Ascending aorta (tissue), 2 donors: ENCODE measurements around the gene MVD. TPM values are rescaled to one million over a fixed set of nuclear protein-coding genes. Genes with fewer than 3 reads are reported as not detected.

Experiments
- DNase-seq, 2 donors: peaks; one replicate each; pipeline ENCODE4 v3.0.0-alpha.2; 2019; ENCODE audit warnings: low spot score in 2 of 2
- H3K27ac ChIP-seq, 2 donors: fragments of 200-600 bp; sonication (generic); one replicate each; pipeline ENCODE4 v1.5.1; 2016 to 2017; ENCODE audit warnings: mild to moderate bottlenecking in 1 of 2
- H3K27me3 ChIP-seq: fragments of 200-600 bp; sonication (generic); one replicate; pipeline ENCODE4 v1.5.1; 2017
- H3K36me3 ChIP-seq, 2 donors: fragments of 200-600 bp; sonication (generic); one replicate each; pipeline ENCODE4 v1.5.1; 2016
- H3K4me1 ChIP-seq, 2 donors: fragments of 200-600 bp; sonication (generic); one replicate each; pipeline ENCODE4 v1.5.1; 2016 to 2017; ENCODE audit warnings: mild to moderate bottlenecking in 1 of 2
- H3K4me3 ChIP-seq, 2 donors: fragments of 200-600 bp; sonication (generic); one replicate each; pipeline ENCODE4 v1.5.1; 2016 to 2017; ENCODE audit warnings: mild to moderate bottlenecking in 1 of 2
- H3K9me3 ChIP-seq, 2 donors: fragments of 200-600 bp; sonication (generic); one replicate each; pipeline ENCODE4 v1.5.1; 2016
- intact Hi-C: fragments of 100-400 bp; cut with DNase I; formaldehyde crosslinking; loops from one replicate; pipeline ENCODE4 v1.15.1; 2023
- total RNA-seq: library from RNA; depleted of rRNA; stranded (reverse); fragments of >200 nt; gene quantifications from one replicate; pipeline ENCODE4 v1.1.0, GENCODE V29; 2016
- TF ChIP-seq, protein P1 (sequence below), 3 experiments: fragments of 200-600 bp in 2 of 3; fragments of 450-650 bp in 1 of 3; sonication (generic) in 2 of 3; IDR thresholded peaks; one replicate each; pipeline ENCODE4 v1.5.1; 2016 to 2019; ENCODE audit warnings: antibody characterized with exemption in 3 of 3, mild to moderate bottlenecking in 1 of 3, moderate library complexity in 1 of 3

The MVD gene
- total RNA-seq, 1 donor from 2014 or later: 72.9 TPM

DNA sequence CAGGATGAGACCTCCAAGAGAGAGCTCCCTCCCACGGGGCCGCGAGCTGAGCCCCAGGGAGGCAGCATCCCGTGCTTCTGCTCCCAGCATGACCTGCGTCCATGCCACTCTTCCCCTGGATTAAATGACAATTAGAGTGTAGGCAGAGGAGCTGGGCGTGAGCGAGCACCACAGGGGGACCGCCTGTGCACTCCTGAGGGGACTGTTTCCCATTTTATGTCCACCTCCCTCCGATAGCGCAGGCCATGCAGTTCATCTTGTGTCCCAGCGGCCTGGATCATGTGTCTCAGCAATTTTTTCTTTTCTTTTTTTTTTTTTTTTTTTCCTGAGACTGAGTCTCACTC is 30.3 kb downstream of the MVD start:
- no peak for DNase-seq
- no peaks in the 10 kb centered on the region for H3K9me3 ChIP-seq
- H3K4me1 ChIP-seq: peaks cover 0 to 4% of the 10 kb centered on the region in 2 donors
- intact Hi-C loops: no loop called here
- peaks cover 49 to 58% of the 10 kb centered on the region in 2 donors for H3K36me3 ChIP-seq
- H3K27ac ChIP-seq: no peak overlapping the region
- H3K27me3 ChIP-seq: no peaks in the 10 kb centered on the region
- H3K4me3 ChIP-seq: no peak overlapping the region
- TF ChIP-seq, protein P1, sequence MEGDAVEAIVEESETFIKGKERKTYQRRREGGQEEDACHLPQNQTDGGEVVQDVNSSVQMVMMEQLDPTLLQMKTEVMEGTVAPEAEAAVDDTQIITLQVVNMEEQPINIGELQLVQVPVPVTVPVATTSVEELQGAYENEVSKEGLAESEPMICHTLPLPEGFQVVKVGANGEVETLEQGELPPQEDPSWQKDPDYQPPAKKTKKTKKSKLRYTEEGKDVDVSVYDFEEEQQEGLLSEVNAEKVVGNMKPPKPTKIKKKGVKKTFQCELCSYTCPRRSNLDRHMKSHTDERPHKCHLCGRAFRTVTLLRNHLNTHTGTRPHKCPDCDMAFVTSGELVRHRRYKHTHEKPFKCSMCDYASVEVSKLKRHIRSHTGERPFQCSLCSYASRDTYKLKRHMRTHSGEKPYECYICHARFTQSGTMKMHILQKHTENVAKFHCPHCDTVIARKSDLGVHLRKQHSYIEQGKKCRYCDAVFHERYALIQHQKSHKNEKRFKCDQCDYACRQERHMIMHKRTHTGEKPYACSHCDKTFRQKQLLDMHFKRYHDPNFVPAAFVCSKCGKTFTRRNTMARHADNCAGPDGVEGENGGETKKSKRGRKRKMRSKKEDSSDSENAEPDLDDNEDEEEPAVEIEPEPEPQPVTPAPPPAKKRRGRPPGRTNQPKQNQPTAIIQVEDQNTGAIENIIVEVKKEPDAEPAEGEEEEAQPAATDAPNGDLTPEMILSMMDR (IDR thresholded peaks at IDR 0.05): no peak

DNA sequence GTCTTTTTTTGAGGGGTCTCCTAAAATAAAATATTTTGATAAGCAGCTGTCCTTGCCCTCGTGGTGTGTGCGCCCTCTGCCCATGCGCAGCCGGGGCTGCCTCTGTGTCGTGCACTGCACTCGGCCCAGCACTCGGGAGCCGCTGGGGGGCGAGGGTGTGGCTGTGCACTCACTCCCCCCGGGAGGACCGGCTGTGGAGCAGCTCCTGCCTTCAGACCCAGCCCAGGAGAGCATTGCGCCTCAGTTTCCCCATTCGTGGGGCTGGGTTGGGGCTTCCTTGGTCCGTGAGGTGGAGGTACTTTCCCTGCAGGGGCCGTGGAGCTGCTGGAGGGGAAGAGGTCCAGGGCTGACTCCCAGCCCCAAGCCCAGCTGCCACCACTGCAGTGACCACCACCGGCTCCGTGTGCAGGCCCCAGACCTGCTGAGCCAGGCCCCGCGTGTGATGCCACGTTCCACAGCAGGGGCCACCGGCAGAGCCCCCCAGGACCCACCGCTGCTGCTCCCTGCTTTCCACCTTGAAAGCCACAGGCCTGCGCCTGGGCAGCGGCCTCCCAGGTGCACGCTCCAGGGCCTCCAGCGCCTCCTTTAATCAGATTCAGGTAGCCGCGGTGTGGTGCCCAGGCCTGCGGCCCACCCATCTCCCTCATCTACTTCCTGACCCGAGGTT is 30.8 kb downstream of the MVD start:
- peaks cover 54 to 63% of the 10 kb centered on the region in 2 donors for H3K36me3 ChIP-seq

DNA sequence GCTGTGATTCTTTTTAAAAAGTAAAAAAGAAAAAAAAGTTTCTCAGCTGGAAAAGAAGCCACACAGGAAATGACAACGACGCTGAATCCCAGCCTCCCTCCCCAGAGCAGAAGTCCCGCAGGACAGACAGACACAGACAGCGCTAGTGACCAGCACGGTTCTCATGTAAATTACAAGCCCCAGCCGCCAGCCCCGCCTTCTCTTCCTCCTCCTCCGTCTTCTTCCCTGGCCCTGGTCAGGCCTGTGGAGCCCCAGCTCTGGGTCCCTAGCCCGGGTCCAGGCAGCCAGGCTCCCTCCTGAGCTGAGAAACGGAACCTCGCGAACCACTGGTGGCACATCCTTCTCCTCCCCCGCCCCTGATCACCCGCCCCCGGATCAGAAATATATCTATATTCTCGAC is 31.5 kb downstream of the MVD start:
- Histone ChIP-seq H3K9me3 (no peaks in the 10 kb centered on the region), H3K27me3 (no peaks in the 10 kb centered on the region), H3K4me3 (no peak overlapping the region), H3K27ac (no peak overlapping the region), H3K36me3 (peaks cover 56 to 70% of the 10 kb centered on the region in 2 donors), H3K4me1 (peaks cover 0 to 4% of the 10 kb centered on the region in 2 donors)
- no peak for DNase-seq
- intact Hi-C loops: no loop called here
- TF ChIP-seq, protein P1 (IDR thresholded peaks at IDR 0.05): no peak

More for the DNA sequence above, 30.8 kb downstream of the MVD start:
- H3K4me1 ChIP-seq: peaks cover 0 to 4% of the 10 kb centered on the region in 2 donors
- H3K27ac ChIP-seq: no peak overlapping the region
- no peaks in the 10 kb centered on the region for H3K27me3 ChIP-seq
- H3K9me3 ChIP-seq: no peaks in the 10 kb centered on the region
- DNase-seq: no peak
- H3K4me3 ChIP-seq: no peak overlapping the region
- intact Hi-C loops: no loop called here
- TF ChIP-seq, protein P1 (IDR thresholded peaks at IDR 0.05): no peak

DNA sequence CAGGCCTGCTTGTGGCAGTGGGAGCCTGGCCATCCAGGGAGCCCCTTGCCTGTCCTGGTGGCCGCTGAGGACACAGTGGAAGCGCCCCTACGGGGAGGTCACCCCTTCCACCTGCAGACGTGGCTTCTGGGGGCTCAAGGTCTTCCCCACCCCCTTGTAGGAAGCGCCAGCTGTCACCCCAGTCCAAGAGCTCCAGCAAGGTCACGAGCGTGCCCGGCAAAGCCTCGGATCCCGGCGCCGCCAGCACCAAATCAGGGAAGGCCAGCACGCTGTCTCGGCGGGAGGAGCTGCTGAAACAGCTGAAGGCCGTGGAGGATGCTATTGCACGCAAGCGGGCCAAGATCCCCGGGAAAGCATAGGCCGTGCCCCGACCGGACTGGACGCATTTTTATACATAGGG is 31.9 kb downstream of the MVD start:
- intact Hi-C loops: no loop called here
- Histone ChIP-seq H3K9me3 (no peaks in the 10 kb centered on the region), H3K27ac (no peak overlapping the region), H3K4me3 (no peak overlapping the region), H3K27me3 (no peaks in the 10 kb centered on the region), H3K4me1 (peaks cover 0 to 4% of the 10 kb centered on the region in 2 donors), H3K36me3 (peaks cover 60 to 74% of the 10 kb centered on the region in 2 donors)
- DNase-seq: no peak
- TF ChIP-seq, protein P1 (IDR thresholded peaks at IDR 0.05): no peak

DNA sequence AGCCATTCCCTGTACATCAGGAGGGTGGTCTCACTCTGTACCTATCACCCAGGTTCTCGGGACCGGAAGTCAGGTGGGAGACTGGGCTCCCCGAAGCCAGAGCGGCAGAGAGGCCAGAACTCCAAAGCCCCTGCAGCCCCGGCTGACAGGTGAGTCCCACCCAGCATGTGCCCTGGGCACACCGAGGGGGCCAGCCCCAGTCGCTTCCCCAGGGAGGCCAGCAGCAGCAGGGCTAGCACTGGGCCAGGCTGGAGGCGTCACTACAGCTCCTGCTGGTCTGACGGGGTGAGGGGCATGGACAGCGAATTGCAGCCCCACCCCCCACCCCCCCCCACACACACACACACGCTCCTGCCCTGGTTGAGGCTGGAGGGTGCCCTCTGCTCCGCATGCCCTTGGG is 32.5 kb downstream of the MVD start:
- H3K4me1 ChIP-seq: peaks cover 0 to 4% of the 10 kb centered on the region in 2 donors
- DNase-seq: no peak
- intact Hi-C loops: no loop called here
- TF ChIP-seq, protein P1 (IDR thresholded peaks at IDR 0.05): no peak
- no peak overlapping the region for H3K27ac ChIP-seq
- no peak overlapping the region for H3K4me3 ChIP-seq
- H3K27me3 ChIP-seq: no peaks in the 10 kb centered on the region
- H3K36me3 ChIP-seq: peaks cover 63 to 77% of the 10 kb centered on the region in 2 donors
- no peaks in the 10 kb centered on the region for H3K9me3 ChIP-seq
